HL-60/S4 treated with retinoic acid at 250 ng/mL for 4 days and 3 days (cell line): ENCODE results near the gene UBAC1.
"Not testable (repeated sequence)": the region's sequence is repeated elsewhere in the genome, so short reads cannot be mapped to it uniquely, and the experiment has no call there.

Experiments
- in situ Hi-C: fragments of 300-500 bp; cut with MboI; formaldehyde crosslinking; loops from 2 replicates; pipeline ENCODE4 v1.7.0; 2022; ENCODE audit warnings: low sequenced_read_pairs

Gene UBAC1

DNA sequence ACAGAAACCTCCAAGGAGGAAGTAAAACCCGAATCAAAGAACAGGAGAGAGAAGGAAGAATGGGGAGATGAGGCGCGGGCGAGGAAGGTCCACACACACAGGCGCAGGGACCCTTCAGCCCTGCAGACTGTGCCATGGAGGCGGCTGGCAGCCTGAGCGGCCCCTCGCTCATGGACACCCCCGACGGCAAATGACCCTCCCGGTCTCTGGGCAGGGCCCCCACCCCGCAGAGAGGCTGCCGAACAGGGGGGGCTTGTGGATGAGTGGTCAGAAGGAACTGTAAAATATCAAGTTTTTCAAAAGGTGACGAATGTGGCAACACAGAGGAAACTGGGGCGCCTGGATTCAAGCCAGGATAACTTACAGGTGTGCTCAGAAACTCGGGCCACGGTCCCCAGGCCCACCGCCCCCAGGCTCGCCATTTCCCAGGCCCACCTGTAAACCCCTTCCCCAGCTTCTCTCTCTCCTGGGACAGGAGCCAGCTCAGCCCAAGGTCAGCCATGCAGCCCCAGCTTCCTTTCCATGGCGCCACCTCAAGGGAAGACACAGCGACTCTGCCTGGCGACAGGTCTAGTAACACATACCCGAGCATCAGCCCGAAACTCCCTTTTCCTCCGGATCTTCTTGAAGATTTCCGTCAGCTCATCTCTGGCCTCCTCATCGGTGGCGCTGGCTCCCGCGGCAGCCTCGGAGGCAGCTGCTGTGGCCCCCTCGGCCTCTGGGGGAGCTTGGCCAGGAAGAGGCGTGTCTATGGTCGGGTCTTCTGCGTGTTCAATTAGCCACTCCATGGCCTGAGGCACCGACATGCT, 16.5 kb downstream of the UBAC1 start:
- in situ Hi-C loops, result no loop called here

GRCh38 chr9:135943604-135944003, 17.6 kb downstream of the UBAC1 start:
- in situ Hi-C loops, result not testable (repeated sequence)

GRCh38 chr9:135941288-135941995, 19.7 kb downstream of the UBAC1 start:
- in situ Hi-C loops, result no loop called here

DNA sequence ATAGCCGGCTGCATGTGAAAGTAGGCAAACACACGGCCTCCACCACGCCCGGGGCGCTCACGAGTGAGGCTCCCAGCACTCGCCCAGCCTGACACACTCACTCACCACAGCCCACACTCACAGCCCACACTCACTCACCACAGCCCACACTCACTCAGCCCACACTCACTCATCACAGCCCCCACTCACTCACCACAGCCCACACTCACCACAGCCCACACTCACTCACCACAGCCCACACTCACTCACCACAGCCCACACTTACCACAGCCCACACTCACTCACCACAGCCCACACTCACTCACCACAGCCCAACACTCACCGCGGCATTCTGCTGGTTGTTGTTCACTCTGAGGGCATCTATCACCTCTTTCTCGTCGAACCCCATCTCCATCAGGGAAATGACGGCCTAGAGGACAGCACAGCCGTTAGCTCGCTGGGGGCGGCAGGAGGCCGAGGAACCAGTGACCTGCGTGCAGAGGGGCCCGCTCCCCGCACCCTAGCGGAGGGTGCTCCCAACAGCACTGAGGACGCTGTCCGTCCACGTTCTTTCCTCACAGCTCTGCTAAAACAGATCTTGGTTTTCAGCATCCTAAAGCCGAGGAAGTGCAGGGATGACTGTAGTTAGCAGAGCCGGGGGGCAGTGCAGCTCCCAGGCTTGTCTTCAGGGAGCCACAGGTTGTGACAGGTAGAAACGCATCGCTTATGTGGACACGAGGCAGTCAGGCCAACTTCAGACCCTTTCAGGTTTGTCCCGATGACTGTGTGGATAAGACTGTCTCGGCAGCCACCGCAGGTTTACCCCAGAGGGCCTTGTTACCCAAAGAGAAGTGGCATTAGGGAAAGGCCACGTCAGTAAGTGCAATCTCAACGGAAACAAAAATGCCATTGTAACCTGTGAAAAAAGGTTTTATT, 21.6 kb downstream of the UBAC1 start:
- in situ Hi-C loops, result no loop called here

DNA sequence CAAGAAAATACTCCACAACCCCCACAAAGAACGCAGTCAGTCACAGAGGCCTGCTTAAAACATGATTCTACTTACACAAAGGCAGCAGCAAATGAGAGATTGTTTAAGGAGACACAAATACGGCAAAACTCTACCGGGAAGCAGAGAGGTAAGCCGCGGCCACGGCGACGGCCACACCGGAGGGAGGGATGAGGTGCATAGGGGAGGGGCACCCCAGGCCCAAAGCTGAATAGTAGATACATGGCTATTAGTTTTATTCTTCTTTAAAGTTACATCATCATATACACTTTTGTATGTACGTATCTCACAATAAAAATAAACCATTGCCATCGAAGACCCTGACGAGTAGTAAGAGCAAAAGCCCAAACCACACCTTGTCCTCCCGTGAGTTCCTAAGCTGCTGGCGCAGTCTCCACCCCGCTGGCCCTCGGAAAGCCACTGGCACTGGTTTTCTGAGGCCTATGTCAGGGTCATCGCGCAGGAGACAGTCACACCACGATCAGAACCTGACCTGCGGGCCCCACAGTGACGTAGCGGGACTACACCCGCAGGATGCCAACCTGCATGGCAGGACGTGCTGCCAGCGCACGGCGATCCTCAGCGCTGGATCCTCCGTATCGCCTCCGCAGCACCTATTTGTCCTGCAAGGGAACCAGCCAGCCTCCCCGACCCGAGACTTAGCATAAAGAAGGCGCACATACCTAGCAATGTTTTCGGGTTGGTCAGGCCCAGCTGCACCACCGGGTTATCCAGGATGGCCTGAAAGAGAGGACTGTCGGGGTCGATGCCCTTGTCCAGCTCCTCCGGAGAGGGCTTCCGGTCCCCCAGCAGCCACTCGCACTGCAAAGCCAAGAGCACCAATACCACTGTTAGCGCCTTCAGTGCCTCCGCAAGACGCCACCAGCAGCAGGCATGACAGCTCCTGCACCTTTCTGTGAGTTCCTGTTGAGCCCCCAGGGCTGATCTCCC, 23.4 kb downstream of the UBAC1 start:
- in situ Hi-C loops, result no loop called here

DNA sequence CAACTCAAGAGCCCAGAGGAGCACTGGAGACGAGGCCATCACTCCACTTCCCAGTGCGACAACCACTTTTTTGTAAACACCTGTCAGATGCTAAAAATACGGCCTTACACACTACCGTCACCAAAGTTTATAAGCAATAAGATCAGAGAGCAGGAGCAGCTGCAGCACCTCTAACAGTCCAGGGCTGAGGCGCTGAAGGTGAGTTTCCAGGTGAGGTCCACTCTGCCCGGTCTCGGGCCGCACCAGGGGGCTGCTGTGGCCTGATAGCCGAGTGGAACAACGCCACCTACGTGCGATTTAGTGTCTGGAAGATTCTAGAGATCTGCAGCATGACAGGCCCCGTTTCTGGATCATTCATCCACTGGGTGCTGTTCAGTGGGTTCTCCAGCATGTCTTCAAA, 28.1 kb downstream of the UBAC1 start:
- in situ Hi-C loops, result no loop called here

GRCh38 chr9:135932656-135933055, 28.5 kb downstream of the UBAC1 start:
- in situ Hi-C loops, result no loop called here

DNA sequence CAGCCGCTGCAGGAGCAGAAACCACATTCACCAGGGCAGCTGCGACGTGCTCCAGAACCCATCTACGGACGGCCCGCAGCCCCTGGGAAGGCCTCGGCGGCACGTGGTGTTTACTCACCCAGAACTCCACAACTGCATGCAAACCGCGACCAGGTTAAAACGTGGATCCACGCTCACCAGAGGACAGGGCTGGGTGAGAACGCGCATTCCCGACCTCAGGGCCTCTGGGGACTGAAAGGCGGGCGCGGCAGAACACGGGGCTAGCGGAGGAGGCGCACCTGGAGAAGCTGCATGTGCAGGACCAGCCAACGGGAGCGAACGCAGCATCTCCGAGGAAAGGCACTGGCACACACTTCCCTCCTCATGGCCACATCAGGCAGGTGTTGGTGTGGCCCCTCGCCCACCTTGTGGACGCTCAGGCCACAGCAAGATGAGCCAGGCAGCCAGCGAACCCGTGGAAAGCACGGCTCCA, 29.8 kb downstream of the UBAC1 start:
- in situ Hi-C loops, result no loop called here

- in situ Hi-C loops, result no loop called here
Observed at GRCh38 chr9:135930446-135931345, 30.5 kb downstream of the UBAC1 start.

GRCh38 chr9:135929656-135930445, 31.3 kb downstream of the UBAC1 start:
- in situ Hi-C loops, result no loop called here

DNA sequence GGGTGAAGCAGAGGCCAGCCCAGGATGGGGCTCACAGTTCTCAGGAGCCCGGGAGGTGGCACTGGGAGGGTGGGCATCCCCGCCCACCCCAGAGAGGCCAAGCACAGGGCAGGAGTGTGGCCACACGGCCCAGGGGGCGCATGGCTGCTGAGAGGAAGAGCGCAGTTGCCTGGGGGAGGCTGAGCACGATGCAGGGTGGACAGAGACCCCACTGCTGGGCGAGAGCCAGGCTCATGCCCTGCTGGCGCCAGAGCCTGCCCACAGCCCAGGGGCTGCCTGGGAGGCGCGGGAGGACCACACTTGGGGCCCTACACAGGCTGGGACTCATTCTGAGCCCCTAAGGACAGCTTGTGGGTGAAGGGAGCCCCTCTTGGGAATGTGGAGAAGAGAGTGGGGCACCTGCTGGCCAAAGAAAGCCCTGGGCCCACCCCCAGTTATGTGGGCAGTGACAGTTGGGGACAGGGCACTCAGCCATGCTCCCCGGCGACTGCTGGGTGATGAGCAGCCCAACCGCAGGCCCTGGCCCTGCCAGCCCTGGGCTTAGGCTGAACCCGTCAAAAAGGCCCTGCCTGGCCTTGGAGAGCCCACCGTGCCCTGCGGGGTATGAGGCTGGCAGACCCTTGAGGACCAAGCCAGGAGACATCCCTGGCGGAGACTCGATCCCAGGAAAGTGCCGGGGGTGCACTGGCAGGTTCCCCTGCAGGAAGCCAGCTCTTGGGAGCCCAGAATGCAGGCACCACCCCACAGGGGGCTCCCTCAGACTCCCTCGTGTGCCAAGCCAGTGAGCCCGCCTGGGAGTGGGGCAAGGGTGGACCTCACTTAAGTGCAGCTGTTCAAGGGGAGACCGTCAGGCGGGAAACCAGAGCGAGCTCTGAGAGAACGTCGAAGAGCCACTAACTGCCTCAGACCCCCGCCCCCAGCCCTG, 32.2 kb downstream of the UBAC1 start:
- in situ Hi-C loops, result no loop called here

DNA sequence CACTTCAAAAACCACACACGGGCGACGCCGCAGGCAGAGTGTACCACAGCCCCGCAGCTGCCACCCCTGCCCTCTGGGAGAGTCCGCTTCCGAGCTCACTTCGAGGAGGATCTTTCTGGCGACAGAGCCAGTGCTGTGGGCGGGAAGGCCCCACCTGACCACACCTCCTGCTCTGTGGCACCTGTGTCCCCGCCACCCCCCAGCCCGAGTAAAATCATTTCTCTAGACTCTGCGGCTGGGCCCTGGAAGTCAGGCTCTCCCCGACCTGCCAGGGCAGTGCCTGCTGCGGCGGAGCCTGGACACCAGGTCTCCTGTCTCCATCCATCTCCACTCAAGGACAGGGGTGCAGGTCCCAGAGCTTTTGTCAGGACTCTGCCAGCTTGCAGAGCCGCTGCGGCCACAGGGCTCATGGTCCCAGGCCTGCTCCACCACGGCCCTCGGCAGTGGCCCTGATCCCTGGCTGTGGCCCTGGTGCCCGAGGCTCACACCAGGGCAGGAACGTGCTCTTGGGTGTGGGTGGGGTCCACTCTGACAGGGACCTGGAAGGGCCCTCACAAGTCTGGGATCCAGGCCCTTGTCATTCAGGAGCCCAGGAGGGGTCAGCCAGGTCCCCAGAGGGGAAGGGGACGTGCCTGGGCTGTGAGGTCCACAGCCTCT, 33.0 kb downstream of the UBAC1 start:
- in situ Hi-C loops, result no loop called here

- in situ Hi-C loops, result no loop called here
Observed at GRCh38 chr9:135927195-135928013, 33.8 kb downstream of the UBAC1 start.

GRCh38 chr9:135926402-135927194, 34.6 kb downstream of the UBAC1 start:
- in situ Hi-C loops, result no loop called here
